Measurements from ENCODE around the gene TMEFF2. TPM values are rescaled to one million over a fixed set of nuclear protein-coding genes. Genes with fewer than 3 reads are reported as not detected.

The TMEFF2 gene
- total RNA-seq, 1 donor from 2014 or later = 12.8 TPM

GRCh38 chr2:192068966-192069365, 125.8 kb downstream of the TMEFF2 start:
- DNase-seq (ENCODE audit: low spot score) = no peak

- no peak for DNase-seq (ENCODE audit: low spot score)
Measured at GRCh38 chr2:192067631-192068030, 127.1 kb downstream of the TMEFF2 start.

- DNase-seq (ENCODE audit: low spot score) = no peak
Measured at GRCh38 chr2:192064459-192064858, 130.3 kb downstream of the TMEFF2 start.

GRCh38 chr2:192060161-192060560, 134.6 kb downstream of the TMEFF2 start:
- no peak for DNase-seq (ENCODE audit: low spot score)

- DNase-seq (ENCODE audit: low spot score) = no peak
Measured at GRCh38 chr2:192059266-192059665, 135.5 kb downstream of the TMEFF2 start.

DNA sequence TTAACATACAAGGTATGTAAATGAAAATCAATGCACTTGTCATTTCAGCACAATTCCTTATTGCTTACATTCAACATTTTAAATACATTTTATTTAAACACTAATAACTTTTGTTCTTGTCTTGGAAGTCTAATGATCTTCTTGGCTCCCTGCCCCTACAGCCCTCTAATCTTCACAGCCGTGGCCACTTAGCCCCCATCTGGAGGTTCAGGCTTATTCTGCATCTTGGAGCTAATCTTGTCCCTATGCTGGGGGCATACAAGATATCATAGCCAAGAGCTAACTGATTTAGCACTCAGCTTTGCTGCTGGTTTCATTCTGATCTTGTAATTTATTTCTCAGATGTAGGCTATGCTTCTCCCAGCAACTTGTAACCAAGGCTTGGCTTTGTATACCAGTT, 140.8 kb downstream of the TMEFF2 start:
- no peak for DNase-seq (ENCODE audit: low spot score)

DNA sequence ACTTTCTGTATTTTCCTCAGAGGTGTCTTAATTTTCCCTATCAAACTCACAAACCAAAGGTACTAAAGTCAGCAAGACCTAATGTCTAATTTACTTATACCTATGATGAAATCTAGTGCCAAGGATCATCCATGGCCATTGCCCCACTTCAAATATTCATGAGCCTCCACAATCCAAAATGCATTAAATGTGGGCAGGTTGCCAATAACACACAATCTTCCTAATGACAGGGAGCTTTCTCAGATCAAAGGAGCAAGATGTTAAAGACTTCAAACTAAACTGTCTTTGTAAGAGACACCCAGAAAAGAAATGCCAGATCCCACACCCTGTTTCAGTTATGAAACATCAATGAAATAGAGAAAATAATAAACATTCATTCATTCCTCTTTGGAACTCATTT, 143.2 kb downstream of the TMEFF2 start:
- no peak for DNase-seq (ENCODE audit: low spot score)

DNA sequence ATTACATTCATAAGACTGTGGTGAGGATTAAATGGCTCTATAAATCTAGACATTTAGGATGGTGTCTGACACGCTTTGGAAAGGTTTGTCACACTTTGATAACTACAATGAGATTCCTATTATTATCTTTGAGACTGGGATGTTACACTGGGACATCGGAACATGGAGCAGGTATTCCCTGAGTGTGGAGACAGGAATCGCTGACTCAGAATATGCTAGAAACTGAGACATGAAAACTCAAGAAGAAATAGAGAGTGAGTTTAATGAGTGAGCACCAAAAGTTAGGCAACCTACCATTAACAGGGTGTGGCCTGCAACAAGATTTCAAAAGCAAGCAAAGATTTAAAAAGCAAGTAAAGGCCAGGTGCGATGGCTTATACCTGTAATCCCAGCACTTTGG, 145.4 kb downstream of the TMEFF2 start:
- DNase-seq (ENCODE audit: low spot score) = no peak

DNA sequence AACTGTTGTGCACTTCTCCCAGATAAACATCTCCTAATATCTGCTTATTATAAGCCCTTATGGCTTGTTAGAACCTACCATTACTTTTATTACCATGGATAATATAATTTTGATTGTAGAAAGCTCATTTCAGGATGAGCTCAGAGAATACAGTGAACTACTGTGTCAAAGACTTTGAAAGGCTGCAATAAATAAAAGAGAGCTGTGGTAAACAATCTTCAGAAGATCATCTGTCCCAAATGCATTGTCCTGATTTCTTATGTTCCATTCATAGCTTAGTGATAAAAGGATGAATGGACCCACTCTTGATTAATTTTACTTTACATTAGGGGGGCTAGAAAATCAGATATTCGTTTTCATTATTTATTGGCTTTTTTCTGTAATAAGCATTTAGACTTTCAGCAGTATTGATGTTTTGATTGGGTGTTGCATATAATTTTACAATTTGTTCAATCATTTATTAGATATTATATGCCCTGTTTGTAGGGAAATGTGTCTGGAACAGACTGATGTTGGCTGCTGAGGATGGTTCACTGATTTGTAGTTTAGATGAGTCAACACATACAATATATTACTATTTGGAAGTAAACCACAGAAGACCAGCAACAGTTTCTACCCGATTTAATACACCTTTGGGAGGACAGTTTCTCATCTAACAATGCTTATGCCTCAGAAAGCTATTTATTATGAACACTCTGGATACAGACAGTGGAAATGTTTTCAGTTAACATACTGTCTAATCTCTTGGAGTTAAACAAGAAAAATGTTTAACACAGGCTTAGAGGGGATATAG, 147.2 kb downstream of the TMEFF2 start:
- DNase-seq (ENCODE audit: low spot score) = no peak

DNA sequence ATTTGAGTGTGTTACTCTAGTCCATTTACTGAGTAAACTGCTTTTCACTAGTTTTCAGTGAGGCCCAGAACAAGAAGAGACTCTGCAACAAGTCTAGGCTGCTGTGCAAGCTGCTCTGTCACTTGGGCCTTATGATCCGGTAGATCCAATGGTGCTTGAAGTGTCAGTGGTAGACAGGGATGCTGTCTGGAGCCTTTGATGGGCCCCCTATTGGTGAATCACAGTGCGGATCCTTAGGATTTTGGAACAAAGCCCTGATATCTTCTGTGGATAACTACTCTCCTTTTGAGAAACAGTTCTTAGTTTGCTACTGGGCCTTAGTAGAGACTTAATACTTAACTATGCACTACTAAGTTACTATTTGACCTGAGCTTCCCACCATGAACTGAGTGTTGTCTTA, 150.2 kb downstream of the TMEFF2 start:
- no peak for DNase-seq (ENCODE audit: low spot score)

- DNase-seq (ENCODE audit: low spot score) = no peak
Measured at GRCh38 chr2:192043216-192043870, 151.4 kb downstream of the TMEFF2 start.

- no peak for DNase-seq (ENCODE audit: low spot score)
Measured at GRCh38 chr2:192042126-192042525, 152.6 kb downstream of the TMEFF2 start.

GRCh38 chr2:192038110-192038509, 156.6 kb downstream of the TMEFF2 start:
- no peak for DNase-seq (ENCODE audit: low spot score)

DNA sequence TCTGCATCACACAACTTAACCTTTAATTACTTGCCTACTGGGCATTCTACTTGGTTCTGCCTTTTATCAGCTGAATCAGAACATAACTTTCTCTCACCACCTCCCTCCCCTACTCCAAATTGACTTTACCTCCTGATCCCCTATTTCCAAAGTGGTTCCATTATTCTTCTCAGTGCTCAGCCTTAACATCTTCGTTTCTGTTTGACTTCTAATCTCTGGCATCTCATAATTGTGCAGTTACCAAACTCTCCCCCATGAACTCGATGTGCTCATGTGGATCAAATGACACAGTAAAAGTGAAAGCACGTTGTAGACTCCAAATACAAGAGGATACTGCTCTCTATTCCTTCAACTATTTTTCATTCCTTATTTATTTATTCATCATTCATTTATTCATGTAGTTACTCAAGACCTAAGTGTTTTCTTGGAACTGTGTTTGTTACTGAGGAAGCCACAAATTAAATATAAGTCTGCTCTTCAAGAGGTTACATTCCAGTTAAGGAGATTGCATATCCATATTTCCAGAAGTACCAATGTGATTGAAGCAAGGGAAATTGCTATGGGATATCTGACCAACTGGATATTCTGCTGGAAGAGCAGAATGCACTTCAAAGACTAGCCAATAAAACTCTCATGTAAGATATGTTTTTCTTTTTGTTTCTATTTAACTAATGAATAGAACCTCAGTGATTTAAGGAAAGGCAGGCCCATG, 158.8 kb downstream of the TMEFF2 start:
- no peak for DNase-seq (ENCODE audit: low spot score)

GRCh38 chr2:192030856-192031255, 163.9 kb downstream of the TMEFF2 start:
- DNase-seq (ENCODE audit: low spot score) = no peak

DNA sequence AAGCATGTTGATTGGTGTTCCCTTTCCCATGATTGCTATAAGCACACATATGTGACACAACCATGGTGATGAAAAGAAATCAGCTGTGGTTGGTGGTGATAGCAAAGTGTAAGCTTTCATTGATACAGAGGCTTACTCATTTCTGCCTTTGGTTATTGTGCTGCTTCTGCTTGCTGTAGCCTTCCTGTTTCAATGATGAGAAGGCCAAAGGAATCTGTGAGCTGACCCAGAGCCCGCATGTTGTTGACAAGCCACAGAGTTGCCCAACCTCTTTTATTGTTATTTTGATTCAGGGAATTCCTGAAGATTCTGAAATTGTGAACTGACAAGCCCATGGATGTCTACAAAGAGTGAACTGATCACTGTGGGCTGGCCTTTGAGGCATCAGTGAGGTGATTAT, 164.4 kb downstream of the TMEFF2 start:
- DNase-seq (ENCODE audit: low spot score) = no peak

DNA sequence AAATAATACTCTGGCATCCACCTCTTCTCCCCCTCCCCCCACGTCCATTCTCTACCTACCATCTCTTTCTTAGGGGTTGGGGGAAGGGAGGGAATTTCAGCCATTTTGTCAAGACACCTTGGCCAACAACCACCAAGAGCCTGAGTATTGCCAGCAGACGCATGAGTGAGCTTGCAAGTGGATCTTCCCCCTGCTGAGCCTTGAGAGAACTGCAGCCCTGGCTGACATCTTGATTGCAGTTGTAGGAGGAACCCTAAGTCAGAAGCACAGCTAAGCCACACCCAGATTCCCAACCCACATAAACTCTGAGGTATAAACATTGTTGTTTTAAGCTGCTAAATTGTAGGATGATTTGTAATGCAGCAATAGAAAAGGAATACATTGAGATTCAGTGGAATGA, 165.6 kb downstream of the TMEFF2 start:
- DNase-seq (ENCODE audit: low spot score) = no peak

DNA sequence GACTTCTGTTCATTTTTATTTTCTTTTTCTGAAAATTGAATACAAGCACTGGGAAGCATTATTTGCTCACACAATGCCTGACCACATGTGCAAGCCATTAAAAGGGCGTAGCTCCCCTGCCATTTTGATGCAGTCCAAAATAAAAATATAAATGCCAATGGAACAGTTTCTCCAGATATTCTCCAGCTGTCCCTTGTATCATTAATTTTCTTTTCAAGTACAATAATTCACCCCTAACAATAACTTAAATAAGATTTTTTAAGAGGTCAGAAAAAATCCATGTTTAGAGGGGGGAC, 168.0 kb downstream of the TMEFF2 start:
- DNase-seq (ENCODE audit: low spot score) = no peak

DNA sequence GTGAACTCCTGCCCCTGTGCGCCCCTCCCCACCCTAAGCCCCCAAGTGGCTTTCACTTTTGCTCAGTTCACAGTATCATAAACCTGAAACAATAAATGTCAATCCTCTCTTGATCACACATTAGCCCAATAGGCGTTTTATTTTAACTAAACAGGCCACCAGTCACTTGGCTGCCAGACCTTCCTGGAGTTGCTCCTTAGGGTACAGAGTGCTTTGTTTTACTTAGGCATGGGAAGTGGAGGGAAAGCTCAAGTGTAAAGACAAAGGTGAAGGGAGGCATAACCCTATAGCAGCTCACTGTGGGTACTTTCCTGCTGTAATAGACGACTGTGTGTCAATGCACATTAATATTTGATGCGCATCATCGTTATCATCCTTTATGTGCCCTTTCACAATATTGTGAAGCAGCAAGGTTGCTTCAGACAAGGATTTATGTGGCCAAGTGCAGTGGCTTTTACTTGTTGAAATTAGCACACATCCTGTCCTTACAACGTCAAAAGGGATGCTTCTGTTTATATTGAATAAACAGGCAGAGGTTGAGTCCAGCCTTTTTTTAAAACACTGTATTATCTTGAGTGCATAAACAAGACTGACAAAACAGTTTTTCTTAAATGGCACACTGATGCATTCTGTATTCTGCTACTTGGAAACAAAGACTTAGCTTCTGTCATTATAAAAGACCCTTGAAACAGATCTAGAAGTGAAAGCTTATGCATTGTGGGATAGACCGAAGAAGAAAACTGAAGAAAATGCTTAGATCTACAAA, 168.5 kb downstream of the TMEFF2 start:
- no peak for DNase-seq (ENCODE audit: low spot score)

DNA sequence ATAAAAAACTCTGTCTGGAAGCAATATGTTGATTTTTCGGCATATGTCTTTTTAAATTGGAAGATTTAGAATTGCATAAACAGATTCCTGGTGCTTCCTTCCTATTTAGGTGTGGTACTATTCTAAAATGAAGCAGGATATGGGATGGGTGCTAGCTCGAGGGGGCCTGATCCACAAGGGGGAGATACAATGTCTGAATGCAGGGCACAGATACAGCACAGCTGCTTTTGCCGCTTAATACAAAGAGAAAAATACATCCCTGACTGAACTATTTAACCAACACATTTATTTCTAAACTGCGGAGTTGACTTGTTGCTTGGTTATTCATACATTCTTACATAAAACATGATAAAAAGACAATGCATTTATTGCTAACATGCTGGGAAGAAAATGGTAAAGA, 169.1 kb downstream of the TMEFF2 start:
- DNase-seq (ENCODE audit: low spot score) = no peak

DNA sequence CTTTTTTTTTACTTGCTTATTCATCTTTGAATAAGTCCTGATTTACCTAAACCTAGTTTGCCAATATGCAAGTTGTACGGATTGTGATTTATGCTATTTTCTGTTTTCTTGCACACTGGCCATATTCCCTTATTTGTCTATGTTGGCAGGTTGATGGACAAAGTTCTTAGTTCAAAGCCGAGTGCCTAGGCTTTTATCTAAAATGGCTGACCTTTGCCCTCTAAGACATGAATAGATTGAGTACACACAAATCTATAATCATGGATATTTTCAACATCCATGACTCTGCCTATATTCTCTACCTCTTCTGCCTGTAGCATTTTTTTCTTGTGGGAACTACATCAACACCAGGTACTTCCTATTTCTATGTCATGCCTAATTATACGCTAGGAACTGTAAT, 171.7 kb downstream of the TMEFF2 start:
- no peak for DNase-seq (ENCODE audit: low spot score)

DNA sequence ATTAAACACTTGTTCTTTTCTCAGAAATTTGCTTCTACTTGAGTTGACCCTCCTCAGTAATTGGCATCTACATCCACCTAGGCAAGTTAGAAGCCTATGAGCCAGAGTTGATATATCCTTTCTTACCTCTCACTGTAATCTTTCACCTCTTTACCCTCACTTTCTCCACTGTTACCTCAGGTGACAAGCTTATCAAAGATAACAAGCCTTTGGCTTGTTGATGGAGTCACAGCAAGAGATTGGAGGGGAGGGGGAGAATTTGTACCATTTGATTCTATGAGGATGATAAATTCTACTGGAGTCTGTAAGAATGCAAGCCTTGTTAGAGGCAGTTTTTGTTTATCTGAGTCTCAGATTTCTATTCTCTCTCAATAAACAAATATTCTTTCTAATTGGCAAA, 176.9 kb downstream of the TMEFF2 start:
- DNase-seq (ENCODE audit: low spot score) = no peak
